Fibroblast of lung (primary cell): ENCODE results near the gene ADAMTS6. TPM values are rescaled to one million over a fixed set of nuclear protein-coding genes. Genes with fewer than 3 reads are reported as not detected.

Experiments used
- DNase-seq, 2 donors: peaks; one replicate each; pipeline versions ENCODE4 v3.0.0 to v3.0.0-alpha.2; 2010; ENCODE audit warnings: low read depth in 2 of 2
- H2AFZ ChIP-seq: 2 replicates; pipeline ENCODE4 v1.5.1; 2012; ENCODE audit warnings: low read length, control low read depth, inconsistent platforms
- H3K27ac ChIP-seq: 2 replicates; pipeline ENCODE4 v1.5.1; 2011; ENCODE audit warnings: low read length, control low read depth; ENCODE audit not compliant: insufficient read depth
- H3K27me3 ChIP-seq: 2 replicates; pipeline ENCODE4 v1.5.1; 2011; ENCODE audit warnings: mild to moderate bottlenecking, low read length; ENCODE audit not compliant: control insufficient read depth, insufficient read depth
- H3K36me3 ChIP-seq: 2 replicates; pipeline ENCODE4 v1.5.1; 2011; ENCODE audit warnings: low read length; ENCODE audit not compliant: control insufficient read depth, insufficient read depth
- H3K4me1 ChIP-seq: 2 replicates; pipeline ENCODE4 v1.5.1; 2011; ENCODE audit warnings: low read length; ENCODE audit not compliant: control insufficient read depth, insufficient read depth; ENCODE audit errors: extremely low read depth
- H3K4me2 ChIP-seq: 2 replicates; pipeline ENCODE4 v1.5.1; 2011; ENCODE audit warnings: low read length, control low read depth; ENCODE audit not compliant: insufficient read depth; ENCODE audit errors: extremely low read depth
- H3K4me3 ChIP-seq, 4 experiments: fragments of 200-600 bp in 1 of 4; sonication (generic) in 1 of 4; replicated peaks in 1 of 4; 2 replicates each; pipeline ENCODE4 v1.5.1; 2011 to 2016; ENCODE audit warnings: low read length in 4 of 4, low read depth in 3 of 4, mild to moderate bottlenecking in 3 of 4, control low read depth in 2 of 4, inconsistent platforms in 1 of 4, mixed read lengths in 1 of 4; ENCODE audit not compliant: insufficient read depth in 1 of 4; ENCODE audit errors: control extremely low read depth in 1 of 4
- H3K79me2 ChIP-seq: 2 replicates; pipeline ENCODE4 v1.5.1; 2012; ENCODE audit warnings: mild to moderate bottlenecking, low read length, inconsistent platforms; ENCODE audit not compliant: control insufficient read depth, insufficient read depth
- H3K9ac ChIP-seq: 2 replicates; pipeline ENCODE4 v1.5.1; 2011; ENCODE audit warnings: mild to moderate bottlenecking, low read length, control low read depth; ENCODE audit not compliant: insufficient read depth
- H3K9me3 ChIP-seq: 2 replicates; pipeline ENCODE4 v1.5.1; 2012; ENCODE audit warnings: low read depth, low read length; ENCODE audit not compliant: control insufficient read depth, insufficient read depth
- H4K20me1 ChIP-seq: 2 replicates; pipeline ENCODE4 v1.5.1; 2011; ENCODE audit warnings: low read length; ENCODE audit not compliant: control insufficient read depth, insufficient read depth; ENCODE audit errors: extremely low read depth
- CTCF ChIP-seq, 2 donors: IDR thresholded peaks in 1 of 2; conservative IDR thresholded peaks in 1 of 2; 1 replicate in 1 of 2; 2 replicates in 1 of 2; pipeline ENCODE4 v1.5.1; 2011 to 2012; ENCODE audit warnings: low read length in 2 of 2, control low read depth in 1 of 2, inconsistent platforms in 1 of 2, low read depth in 1 of 2, mild to moderate bottlenecking in 1 of 2
- EZH2 ChIP-seq: IDR thresholded peaks from 2 replicates; pipeline ENCODE4 v1.5.1; 2012; ENCODE audit warnings: low read length, control low read depth, mild to moderate bottlenecking; ENCODE audit errors: missing control alignments
- polyA plus RNA-seq, 2 donors: library from polyadenylated mRNA; depleted of rRNA in 1 of 2; stranded (reverse) in 1 of 2; unstranded in 1 of 2; fragments of >200 nt; gene quantifications; 2 replicates each; pipeline ENCODE4 v1.2.1, GENCODE V29; 2011 to 2012; ENCODE audit warnings: missing spikeins in 1 of 2
- total RNA-seq: library from RNA; depleted of rRNA; stranded (reverse); fragments of >200 nt; gene quantifications from 2 replicates; pipeline ENCODE4 v1.2.1, GENCODE V29; 2014

The ADAMTS6 gene
- total and polyA plus RNA-seq, 2 donors (not counting 1 experiment from before 2014, with no cell fraction given): 7.5 to 45.2 TPM

GRCh38 chr5:65194871-65195270 lies 286.8 kb downstream of the ADAMTS6 start:
- no peak for DNase-seq
- no peak overlapping the region for H3K9ac ChIP-seq
- H3K4me1 ChIP-seq: peaks cover 22% of the 10 kb centered on the region
- H3K36me3 ChIP-seq: no peaks in the 10 kb centered on the region
- TF ChIP-seq CTCF (conservative IDR thresholded peaks at IDR 0.05 in 1 of 2, IDR thresholded peaks at IDR 0.05 in 1 of 2; ENCODE audit: low read depth in 1 of 2, low read length in 2 of 2): no peak
- no peak for TF ChIP-seq EZH2
- H2AFZ ChIP-seq: no peak overlapping the region
- H3K27ac ChIP-seq: no peak overlapping the region
- H3K9me3 ChIP-seq: no peaks in the 10 kb centered on the region
- H3K4me3 ChIP-seq: no peak overlapping the region
- no peaks in the 10 kb centered on the region for H4K20me1 ChIP-seq
- no peaks in the 10 kb centered on the region for H3K79me2 ChIP-seq
- no peak overlapping the region for H3K4me2 ChIP-seq
- H3K27me3 ChIP-seq: no peaks in the 10 kb centered on the region

DNA sequence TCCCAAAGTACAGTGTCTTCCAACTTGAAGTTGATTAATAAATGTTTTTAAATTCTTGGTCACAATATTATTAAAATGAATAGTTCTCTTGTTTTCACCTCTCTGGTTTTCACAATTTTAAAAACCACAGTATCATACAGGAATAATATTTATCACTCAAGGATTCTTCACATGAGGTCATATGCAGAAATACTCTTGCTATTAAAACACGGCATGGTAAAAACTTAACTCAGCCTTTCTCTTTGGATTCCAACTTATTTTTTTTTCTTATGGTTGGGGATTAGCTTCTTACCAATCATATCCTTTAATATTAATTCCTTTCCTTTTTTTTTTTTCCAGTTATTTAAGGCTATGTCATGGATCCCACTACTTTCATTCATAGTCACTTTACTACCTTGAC lies 289.4 kb downstream of the ADAMTS6 start:
- Histone ChIP-seq H3K36me3 (no peaks in the 10 kb centered on the region), H3K9me3 (no peaks in the 10 kb centered on the region), H3K9ac (no peak overlapping the region), H3K79me2 (no peaks in the 10 kb centered on the region), H3K4me3 (no peak overlapping the region), H3K4me2 (no peak overlapping the region), H3K27ac (peak overlapping the region; percentile 72), H2AFZ (no peak overlapping the region), H3K27me3 (no peaks in the 10 kb centered on the region), H4K20me1 (no peaks in the 10 kb centered on the region), H3K4me1 (peaks cover 10% of the 10 kb centered on the region)
- peak in 1 of 2 donors; percentile 63 for DNase-seq
- TF ChIP-seq CTCF (conservative IDR thresholded peaks at IDR 0.05 in 1 of 2, IDR thresholded peaks at IDR 0.05 in 1 of 2; ENCODE audit: low read depth in 1 of 2, low read length in 2 of 2) (no peak), EZH2 (no peak)

- Histone ChIP-seq H3K4me3 (peak overlapping the region in 1 of 4 experiments; percentile 33), H3K9ac (no peak overlapping the region), H3K79me2 (no peaks in the 10 kb centered on the region), H3K4me1 (peaks cover 12% of the 10 kb centered on the region), H3K27me3 (no peaks in the 10 kb centered on the region), H2AFZ (no peak overlapping the region), H3K9me3 (no peaks in the 10 kb centered on the region), H3K36me3 (no peaks in the 10 kb centered on the region), H3K27ac (peak overlapping the region; percentile 72), H4K20me1 (no peaks in the 10 kb centered on the region), H3K4me2 (peak overlapping the region; percentile 4)
- no peak for TF ChIP-seq EZH2
- TF ChIP-seq CTCF (conservative IDR thresholded peaks at IDR 0.05 in 1 of 2, IDR thresholded peaks at IDR 0.05 in 1 of 2; ENCODE audit: low read depth in 1 of 2, low read length in 2 of 2): no peak
- peak in 1 of 2 donors; percentile 50 for DNase-seq
These were observed 290.1 kb downstream of the ADAMTS6 start for GRCh38 chr5:65191554-65192135.
